Peyer's patch (tissue), 4 donors: ENCODE measurements around the gene AKAP13.

Experiments used
- CTCF ChIP-seq, 6 experiments: fragments of 450-650 bp in 4 of 6; fragments of 200-600 bp in 2 of 6; sonication (generic) in 1 of 6; IDR thresholded peaks; one replicate each; pipeline ENCODE4 v1.5.1; 2017 to 2019; ENCODE audit warnings: antibody characterized with exemption in 6 of 6, mild to moderate bottlenecking in 3 of 6, moderate library complexity in 1 of 6
- POLR2A ChIP-seq, 2 donors: fragments of 450-650 bp; IDR thresholded peaks; one replicate each; pipeline ENCODE4 v1.5.1; 2017; ENCODE audit warnings: antibody characterized with exemption in 2 of 2, mild to moderate bottlenecking in 2 of 2, moderate library complexity in 2 of 2

DNA sequence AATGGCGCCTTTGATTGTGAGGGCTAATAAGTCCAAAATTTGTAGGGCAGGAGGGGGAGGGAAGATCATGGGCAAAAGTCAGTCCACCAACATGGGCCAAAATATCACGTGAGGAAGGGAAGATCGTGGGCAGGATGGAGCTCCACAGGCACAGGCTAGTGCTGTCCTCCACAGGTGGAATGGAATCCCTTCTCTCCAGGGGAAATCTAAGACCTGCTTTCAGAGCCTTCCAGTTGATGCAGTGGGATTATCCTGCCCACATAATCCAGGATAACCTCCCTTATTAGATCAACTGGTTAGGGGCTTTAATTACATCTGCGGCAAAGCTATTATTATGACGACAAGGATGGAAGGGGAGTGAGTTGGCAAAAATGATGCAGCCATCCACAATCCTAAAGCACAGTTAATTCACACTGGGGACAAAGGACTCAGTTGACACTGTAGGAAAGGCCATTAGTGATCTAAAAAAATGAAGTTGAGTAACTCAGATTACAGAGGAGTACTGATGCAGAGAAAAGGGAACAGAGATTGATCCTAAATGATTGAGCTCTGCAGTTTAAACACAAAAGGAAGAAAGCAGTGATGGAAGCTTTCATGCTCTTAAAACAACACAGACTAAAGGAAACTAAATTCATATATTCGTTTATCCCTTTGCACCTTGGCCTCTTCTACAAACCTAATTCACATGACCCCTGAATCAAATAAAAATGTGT, 159.8 kb downstream of the AKAP13 start:
- TF ChIP-seq CTCF (IDR thresholded peaks at IDR 0.05) = no peak
- no peak for TF ChIP-seq POLR2A (IDR thresholded peaks at IDR 0.05)
